Body of pancreas (tissue), 4 donors: ENCODE measurements around the gene ST3GAL4. TPM values are rescaled to one million over a fixed set of nuclear protein-coding genes. Genes with fewer than 3 reads are reported as not detected.
"Not testable (repeated sequence)": the region's sequence is repeated elsewhere in the genome, so short reads cannot be mapped to it uniquely, and the experiment has no call there.

ENCODE experiments used
- ATAC-seq: fragments of 150-250 bp; one replicate; pipeline ENCODE4 v1.9.1; 2016
- DNase-seq, 4 donors: peaks; one replicate each; pipeline ENCODE4 v3.0.0-alpha.2; 2019
- H3K27ac ChIP-seq, 4 donors: fragments of 200-600 bp; sonication (generic); 1 replicate in 3 of 4; 2 replicates in 1 of 4; pipeline versions ENCODE4 v1.5.1 to v1.6.1; 2016 to 2019; ENCODE audit warnings: mild to moderate bottlenecking in 1 of 4, mixed read lengths in 1 of 4, moderate library complexity in 1 of 4
- H3K27me3 ChIP-seq, 2 donors: fragments of 200-600 bp; sonication (generic); one replicate each; pipeline ENCODE4 v1.6.0; 2016; ENCODE audit warnings: mild to moderate bottlenecking in 1 of 2
- H3K36me3 ChIP-seq, 2 donors: fragments of 200-600 bp; sonication (generic); replicated peaks in 1 of 2; 2 replicates each; pipeline ENCODE4 v1.5.1; 2016; ENCODE audit warnings: low read depth in 2 of 2; ENCODE audit not compliant: insufficient read depth in 1 of 2
- H3K4me1 ChIP-seq: fragments of 200-600 bp; sonication (generic); one replicate; pipeline ENCODE4 v1.6.0; 2016
- H3K4me3 ChIP-seq, 2 donors: fragments of 200-600 bp; sonication (generic); 1 replicate in 1 of 2; 2 replicates in 1 of 2; pipeline ENCODE4 v1.5.1; 2016 to 2019
- H3K9me3 ChIP-seq, 3 donors: fragments of 200-600 bp; sonication (generic); 1 replicate in 2 of 3; 2 replicates in 1 of 3; pipeline ENCODE4 v1.5.1; 2016
- CTCF ChIP-seq, 7 experiments: fragments of 450-650 bp in 4 of 7; fragments of 200-600 bp in 3 of 7; sonication (generic) in 3 of 7; IDR thresholded peaks; one replicate each; pipeline ENCODE4 v1.5.1; 2016 to 2019; ENCODE audit warnings: antibody characterized with exemption in 7 of 7
- POLR2A ChIP-seq, 3 donors: fragments of 450-650 bp; IDR thresholded peaks; one replicate each; pipeline ENCODE4 v1.6.1; 2016; ENCODE audit warnings: antibody characterized with exemption in 3 of 3, mild to moderate bottlenecking in 2 of 3
- WGBS, 2 donors: methylation state at CpG; one replicate each; pipeline ENCODE4 v1.1.5; 2017; 5-methylcytosine and 5-hydroxymethylcytosine counted together
- intact Hi-C: fragments of 100-400 bp; cut with DNase I; formaldehyde crosslinking; loops from one replicate; pipeline ENCODE4 v1.15.1; 2023
- total RNA-seq, 2 donors: library from RNA; depleted of rRNA; stranded (reverse); fragments of >200 nt; gene quantifications; one replicate each; pipeline ENCODE4 v1.1.0, GENCODE V29; 2016

ST3GAL4 gene
- total RNA-seq, 2 donors from 2014 or later, result 7.5 to 14.8 TPM

GRCh38 chr11:126361400-126361799 lies 5.9 kb downstream of the ST3GAL4 start:
- no peaks in the 10 kb centered on the region for H3K27me3 ChIP-seq
- H3K4me1 ChIP-seq, result peaks cover 6% of the 10 kb centered on the region
- ATAC-seq (no peak), DNase-seq (no peak)
- intact Hi-C loops, result no loop called here
- no peak overlapping the region for H3K27ac ChIP-seq
- no peaks in the 10 kb centered on the region for H3K36me3 ChIP-seq
- no peak overlapping the region for H3K4me3 ChIP-seq
- H3K9me3 ChIP-seq, result no peaks in the 10 kb centered on the region
- TF ChIP-seq CTCF (IDR thresholded peaks at IDR 0.05), result no peak
- no peak for TF ChIP-seq POLR2A (IDR thresholded peaks at IDR 0.05)
- WGBS, 2 donors, result 70 to 75% methylated on average over 4 to 5 of the region's 5 CpGs

GRCh38 chr11:126362879-126363655 lies 7.6 kb downstream of the ST3GAL4 start:
- WGBS, 2 donors, result 64 to 76% methylated on average over 9 of the region's 9 CpGs
- ATAC-seq (no peak), DNase-seq (no peak)
- intact Hi-C loops, result no loop called here
- no peak for TF ChIP-seq POLR2A (IDR thresholded peaks at IDR 0.05)
- TF ChIP-seq CTCF (IDR thresholded peaks at IDR 0.05), result no peak
- H3K4me1 ChIP-seq, result peaks cover 3% of the 10 kb centered on the region
- no peaks in the 10 kb centered on the region for H3K27me3 ChIP-seq
- H3K27ac ChIP-seq, result no peak overlapping the region
- no peak overlapping the region for H3K4me3 ChIP-seq
- H3K9me3 ChIP-seq, result no peaks in the 10 kb centered on the region
- no peaks in the 10 kb centered on the region for H3K36me3 ChIP-seq

- Histone ChIP-seq H3K36me3 (no peaks in the 10 kb centered on the region), H3K4me3 (no peak overlapping the region), H3K9me3 (no peaks in the 10 kb centered on the region), H3K27me3 (no peaks in the 10 kb centered on the region), H3K4me1 (peaks cover 3% of the 10 kb centered on the region), H3K27ac (no peak overlapping the region)
- DNase-seq (no peak), ATAC-seq (no peak)
- TF ChIP-seq CTCF (IDR thresholded peaks at IDR 0.05) (no peak), POLR2A (IDR thresholded peaks at IDR 0.05) (no peak)
- intact Hi-C loops, result no loop called here
- 72 to 87% methylated on average over 5 to 9 of the region's 10 CpGs for WGBS, 2 donors
These were observed 8.3 kb downstream of the ST3GAL4 start for GRCh38 chr11:126363706-126364248.

- intact Hi-C loops, H3K4me3 ChIP-seq, H3K27ac ChIP-seq, ATAC-seq, H3K4me1 ChIP-seq, H3K9me3 ChIP-seq, H3K27me3 ChIP-seq, H3K36me3 ChIP-seq: not testable (repeated sequence)
- 50 to 66% methylated on average over 2 to 4 of the region's 9 CpGs for WGBS, 2 donors
- peak in 1 of 4 donors; percentile 58 for DNase-seq
These were observed 9.2 kb downstream of the ST3GAL4 start for GRCh38 chr11:126364735-126365134.

- intact Hi-C loops, H3K27ac ChIP-seq, ATAC-seq, H3K4me1 ChIP-seq, H3K9me3 ChIP-seq, H3K36me3 ChIP-seq, H3K4me3 ChIP-seq, H3K27me3 ChIP-seq, DNase-seq: not testable (repeated sequence)
- WGBS, 2 donors, result 69% methylated on average over 5 of the region's 5 CpGs; no CpG with 5 or more reads in 1 of the 2 donors
These were observed 10.0 kb downstream of the ST3GAL4 start for GRCh38 chr11:126365508-126365907.
